ENCODE measurements around the gene SNX20. TPM values are rescaled to one million over a fixed set of nuclear protein-coding genes. Genes with fewer than 3 reads are reported as not detected.

The SNX20 gene, protein sequence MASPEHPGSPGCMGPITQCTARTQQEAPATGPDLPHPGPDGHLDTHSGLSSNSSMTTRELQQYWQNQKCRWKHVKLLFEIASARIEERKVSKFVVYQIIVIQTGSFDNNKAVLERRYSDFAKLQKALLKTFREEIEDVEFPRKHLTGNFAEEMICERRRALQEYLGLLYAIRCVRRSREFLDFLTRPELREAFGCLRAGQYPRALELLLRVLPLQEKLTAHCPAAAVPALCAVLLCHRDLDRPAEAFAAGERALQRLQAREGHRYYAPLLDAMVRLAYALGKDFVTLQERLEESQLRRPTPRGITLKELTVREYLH
- total RNA-seq = 0.41 TPM

DNA sequence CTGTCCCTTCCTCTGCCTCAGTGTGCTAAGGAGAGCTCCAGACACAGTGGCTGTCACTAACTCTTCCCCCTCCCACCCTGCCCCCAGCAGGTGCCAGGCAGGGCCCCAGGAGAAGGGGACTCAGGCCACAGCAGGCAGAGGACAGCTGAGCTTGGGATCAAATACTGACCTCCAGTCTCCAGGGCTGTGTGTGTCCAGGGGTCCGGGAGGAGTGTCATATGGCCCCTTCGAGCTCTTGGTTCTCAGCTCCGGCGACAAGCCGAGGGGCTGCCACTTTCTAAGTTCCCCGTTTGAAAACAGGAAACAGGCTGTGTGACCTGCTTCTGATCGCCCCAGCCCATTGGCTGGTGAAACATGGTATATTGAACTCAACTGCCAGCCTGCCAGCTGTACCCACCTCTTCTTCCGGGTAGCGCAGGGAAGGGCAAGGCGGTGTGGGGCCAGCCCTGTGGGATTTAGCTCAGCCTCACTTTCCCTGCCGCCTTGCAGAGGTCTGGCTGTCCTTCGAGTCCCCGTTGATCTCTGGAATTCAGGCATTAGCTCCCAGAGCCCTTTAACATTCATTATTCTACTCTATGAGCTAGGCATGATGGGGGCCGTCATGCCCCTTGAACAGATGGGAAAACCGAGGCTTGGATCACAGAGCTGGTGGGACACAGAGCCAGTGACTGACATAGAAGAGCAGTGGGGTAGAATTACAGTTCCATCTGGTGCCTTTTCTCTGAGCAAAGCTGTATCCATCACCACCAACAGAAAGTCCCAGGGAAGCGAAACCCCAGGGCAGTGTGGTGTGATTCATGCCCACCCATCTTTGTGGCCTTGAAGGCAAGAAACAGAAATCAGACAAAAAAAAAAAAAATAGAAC, at the start of gene SNX20:
Gene SNX20, minus strand, starts transcription at position 292 of the 865 bp plus-strand sequence. CDS start 3,786 bp downstream, outside the sequence.
- DNase-seq = peak; percentile 44

DNA sequence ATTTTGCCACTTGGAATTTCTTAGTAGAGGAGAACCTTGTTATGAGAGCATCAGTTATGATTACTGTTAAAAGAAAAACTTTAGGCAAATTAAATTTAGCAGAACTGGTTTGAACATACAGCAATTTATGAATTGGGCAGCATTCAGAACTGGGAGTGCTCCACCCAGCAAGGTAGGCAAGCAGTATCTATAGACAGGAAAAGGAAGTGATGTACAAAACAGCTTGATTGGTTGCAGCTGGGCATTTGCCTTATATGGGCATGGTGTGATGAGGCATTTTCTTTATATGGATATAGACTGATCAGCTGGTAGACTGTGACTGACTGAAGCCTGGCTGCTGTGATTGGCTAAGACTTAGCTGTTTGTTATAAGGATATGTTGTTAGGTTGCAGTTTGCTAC, 43.2 kb upstream of the SNX20 start:
- no peak for DNase-seq

DNA sequence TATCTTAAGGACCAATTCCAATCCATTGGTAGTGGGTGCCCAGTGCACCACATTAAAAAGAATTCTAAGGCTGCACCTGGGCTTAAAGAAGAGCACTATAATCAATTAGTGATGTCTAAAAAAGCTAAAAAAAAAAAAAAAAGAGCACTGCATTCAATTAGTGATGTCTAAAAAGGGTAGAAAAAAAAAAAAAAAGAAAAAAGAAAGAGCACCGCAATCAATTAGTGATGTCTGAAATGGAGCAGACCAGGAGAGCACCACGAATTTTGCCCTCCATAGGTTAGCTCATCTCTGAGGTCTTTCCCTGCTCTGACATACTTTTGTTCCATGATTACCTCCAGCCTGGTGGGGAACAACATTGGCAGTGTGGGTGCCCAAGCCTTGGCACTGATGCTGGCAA, 41.8 kb upstream of the SNX20 start:
- DNase-seq = no peak

GRCh38 chr16:50722405-50722737, 41.3 kb upstream of the SNX20 start:
- no peak for DNase-seq

GRCh38 chr16:50721549-50722404, 40.7 kb upstream of the SNX20 start:
- DNase-seq = no peak

DNA sequence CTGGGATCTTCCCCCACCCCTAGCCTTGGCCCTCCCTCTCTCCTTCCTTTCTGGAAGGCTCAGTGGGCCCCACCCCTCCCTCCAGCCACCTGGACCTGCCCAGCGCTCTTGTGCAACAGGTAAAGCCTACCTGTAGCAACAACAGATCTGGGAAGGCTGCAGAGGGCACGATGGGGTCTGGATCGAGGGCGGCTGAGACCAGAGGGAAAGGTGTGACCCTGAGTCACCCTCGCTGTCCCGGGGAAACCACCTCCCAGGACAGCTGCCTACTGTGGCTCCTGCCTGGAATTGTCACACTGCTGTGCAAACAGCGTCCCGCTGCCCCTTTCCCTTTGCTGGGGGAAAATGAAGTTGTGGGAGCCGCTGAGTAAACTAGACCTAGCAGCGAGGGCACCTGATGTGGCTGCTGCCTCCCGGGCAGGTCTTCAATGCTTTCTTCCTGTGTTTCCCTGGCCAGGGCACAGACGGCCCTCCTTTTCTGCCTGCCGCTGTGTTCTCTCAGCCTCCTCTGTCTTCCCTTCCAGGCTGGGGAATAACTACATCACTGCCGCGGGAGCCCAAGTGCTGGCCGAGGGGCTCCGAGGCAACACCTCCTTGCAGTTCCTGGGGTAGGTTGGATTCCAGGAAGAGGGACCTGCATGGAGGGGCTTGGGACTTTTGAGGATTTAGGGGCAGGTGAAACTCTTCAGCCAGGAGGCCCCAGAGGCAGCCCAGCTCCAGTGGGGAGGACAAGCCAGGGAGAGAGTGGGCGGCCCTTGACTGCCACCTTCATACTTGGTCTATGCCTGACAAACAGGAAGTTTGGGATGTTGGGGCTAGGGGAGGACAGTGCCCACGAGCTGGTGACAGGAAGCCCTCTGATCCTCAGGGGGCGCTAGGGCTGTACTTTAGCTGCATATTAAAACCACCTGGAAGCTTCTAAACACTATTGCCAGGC, 38.6 kb upstream of the SNX20 start:
- no peak for DNase-seq

DNA sequence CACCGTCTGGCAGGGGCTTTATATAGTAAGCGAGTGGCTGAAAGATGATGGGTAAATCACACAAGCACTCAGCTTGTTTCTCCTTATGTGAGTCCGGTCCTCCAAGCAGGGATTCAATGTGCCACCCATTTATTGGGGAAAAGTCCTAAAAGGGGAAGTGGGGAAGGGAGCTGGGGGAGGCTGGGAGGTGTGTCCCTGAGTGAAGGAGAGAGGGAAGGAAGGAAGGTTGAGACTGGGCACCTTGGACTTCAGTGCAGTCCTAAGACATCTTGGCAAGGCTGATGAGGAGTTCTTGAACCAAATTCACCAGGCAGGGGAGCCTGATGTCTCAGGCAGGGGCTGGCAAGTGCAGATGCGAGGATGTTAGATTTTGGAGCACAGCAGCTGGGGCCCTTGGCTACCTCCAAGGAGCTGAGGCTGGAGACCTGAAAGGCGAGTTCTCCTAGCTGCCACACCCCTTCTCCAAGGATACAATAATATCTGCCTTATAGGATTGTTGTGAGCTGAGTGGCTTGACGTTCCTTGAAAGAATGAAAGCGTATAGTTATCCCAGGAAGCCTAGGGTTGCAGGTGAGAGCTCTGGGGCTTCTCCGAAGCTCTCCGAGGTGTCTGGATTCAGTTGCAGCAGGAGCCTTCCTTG, 37.8 kb upstream of the SNX20 start:
- DNase-seq = no peak

DNA sequence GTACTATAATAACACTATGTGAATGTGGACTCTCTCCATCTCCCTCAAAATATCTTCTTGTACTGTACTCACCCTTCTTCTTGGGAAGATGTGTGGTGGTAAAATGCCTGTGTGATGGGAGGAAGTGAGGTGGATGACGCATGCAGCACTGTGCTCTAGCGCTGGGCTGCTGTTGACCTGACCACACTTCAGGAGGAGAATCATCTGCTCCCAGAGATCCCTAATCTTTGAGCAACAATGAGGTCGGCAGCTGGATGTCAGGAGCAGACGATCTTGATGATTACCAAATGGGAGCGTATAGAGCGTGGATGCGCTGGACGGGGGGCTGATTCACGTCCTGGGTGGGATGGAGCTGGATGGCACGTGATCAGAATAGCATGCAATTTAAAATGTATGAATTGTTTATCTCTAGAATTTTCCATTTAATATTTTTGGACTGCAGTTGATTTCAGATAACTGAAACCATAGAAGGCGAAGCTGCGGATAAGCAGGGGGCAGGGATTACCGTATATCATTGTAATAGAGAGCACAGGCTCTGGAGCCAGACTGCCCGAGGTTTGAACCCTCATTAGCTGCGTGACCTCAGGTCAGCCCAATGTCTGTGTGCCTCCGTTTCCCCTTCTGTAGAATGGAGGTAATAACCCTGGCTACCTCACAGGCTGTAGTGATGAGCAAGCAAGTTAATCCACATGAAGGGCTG, 37.1 kb upstream of the SNX20 start:
- no peak for DNase-seq

DNA sequence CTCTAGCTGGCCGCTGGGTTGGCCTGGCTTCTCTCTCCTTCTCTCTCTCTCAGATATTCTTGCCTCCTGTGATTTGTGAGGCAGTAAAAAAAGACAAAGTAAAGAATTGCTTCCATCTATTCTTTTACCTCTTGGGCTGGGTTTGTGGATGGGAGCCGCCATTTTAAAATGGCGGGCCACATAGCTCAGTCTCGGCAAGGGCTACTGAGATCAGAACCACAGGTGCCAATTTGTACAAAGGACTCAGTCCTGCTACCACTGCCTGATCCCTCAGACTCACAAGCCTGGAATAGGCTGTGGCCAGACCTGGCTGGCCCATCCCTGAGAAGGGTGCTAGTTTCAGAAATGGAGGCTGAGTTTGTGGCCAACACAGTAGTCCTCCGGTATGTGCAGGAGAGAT, 36.4 kb upstream of the SNX20 start:
- DNase-seq = no peak

- no peak for DNase-seq
Observed at GRCh38 chr16:50717091-50717490, 36.0 kb upstream of the SNX20 start.

GRCh38 chr16:50712956-50713355, 31.8 kb upstream of the SNX20 start:
- DNase-seq = no peak

- no peak for DNase-seq
Observed at GRCh38 chr16:50712560-50712898, 31.4 kb upstream of the SNX20 start.

DNA sequence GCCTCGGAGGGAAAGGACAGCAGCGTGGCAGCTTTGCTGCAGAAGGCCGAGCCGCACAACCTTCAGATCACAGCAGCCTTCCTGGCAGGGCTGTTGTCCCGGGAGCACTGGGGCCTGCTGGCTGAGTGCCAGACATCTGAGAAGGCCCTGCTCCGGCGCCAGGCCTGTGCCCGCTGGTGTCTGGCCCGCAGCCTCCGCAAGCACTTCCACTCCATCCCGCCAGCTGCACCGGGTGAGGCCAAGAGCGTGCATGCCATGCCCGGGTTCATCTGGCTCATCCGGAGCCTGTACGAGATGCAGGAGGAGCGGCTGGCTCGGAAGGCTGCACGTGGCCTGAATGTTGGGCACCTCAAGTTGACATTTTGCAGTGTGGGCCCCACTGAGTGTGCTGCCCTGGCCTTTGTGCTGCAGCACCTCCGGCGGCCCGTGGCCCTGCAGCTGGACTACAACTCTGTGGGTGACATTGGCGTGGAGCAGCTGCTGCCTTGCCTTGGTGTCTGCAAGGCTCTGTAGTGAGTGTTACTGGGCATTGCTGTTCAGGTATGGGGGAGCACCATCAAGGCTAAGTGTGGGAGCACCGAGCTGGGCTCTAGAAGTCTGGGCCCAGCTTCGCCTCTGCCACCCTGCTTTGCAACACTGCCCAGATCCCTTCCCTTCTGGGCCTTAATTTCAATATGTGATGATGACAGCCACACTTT, 30.9 kb upstream of the SNX20 start:
- DNase-seq = peak; percentile 96

GRCh38 chr16:50711040-50711439, 29.9 kb upstream of the SNX20 start:
- DNase-seq = no peak

DNA sequence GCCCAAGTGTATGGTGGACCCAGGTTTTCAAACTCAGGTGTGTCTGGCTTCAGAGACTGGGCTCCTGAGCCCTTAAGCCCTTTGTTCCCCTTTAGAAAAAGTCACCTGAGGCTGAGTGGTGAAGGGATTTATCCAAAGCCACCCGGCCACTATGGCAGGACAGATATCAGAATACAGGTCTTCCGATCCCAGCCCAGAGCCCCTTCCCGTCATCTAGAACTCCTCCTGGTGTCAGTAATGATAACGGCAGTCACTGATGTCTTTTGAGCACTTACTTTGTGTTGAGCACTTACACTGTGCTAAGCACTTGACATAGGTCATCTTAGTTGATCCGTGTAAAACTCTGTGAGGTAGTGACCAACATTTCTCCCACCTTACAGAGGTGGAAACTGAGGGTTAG, 28.9 kb upstream of the SNX20 start:
- no peak for DNase-seq

DNA sequence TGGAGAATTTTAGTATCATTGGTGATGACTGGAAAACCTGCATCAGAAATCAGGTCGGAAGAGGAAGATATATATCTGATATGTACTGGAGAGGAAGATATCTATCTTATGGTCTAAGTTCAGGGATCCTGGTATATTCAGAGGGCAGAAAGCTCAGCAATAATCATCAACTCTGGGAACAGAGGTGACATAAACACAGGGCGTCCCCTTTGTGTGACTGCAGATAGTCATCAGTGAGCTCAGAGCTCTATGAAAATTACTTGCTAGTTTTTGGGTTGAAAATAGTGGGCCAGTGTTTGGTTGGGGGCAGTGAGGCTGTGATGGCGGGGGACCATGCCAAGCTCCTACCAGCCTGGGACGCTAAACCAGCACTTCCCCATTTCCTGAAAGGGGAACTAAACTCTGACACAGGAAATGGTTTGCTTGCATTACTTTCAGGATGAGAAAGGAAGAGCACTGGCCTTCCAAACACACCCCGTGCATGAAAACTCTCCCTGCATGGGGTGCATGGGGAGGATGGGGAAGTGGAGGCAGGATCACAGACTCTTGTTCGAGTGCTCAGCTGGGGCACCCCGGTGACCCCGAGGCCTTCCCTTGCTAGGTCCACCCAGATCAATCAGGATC, 28.1 kb upstream of the SNX20 start:
- no peak for DNase-seq

DNA sequence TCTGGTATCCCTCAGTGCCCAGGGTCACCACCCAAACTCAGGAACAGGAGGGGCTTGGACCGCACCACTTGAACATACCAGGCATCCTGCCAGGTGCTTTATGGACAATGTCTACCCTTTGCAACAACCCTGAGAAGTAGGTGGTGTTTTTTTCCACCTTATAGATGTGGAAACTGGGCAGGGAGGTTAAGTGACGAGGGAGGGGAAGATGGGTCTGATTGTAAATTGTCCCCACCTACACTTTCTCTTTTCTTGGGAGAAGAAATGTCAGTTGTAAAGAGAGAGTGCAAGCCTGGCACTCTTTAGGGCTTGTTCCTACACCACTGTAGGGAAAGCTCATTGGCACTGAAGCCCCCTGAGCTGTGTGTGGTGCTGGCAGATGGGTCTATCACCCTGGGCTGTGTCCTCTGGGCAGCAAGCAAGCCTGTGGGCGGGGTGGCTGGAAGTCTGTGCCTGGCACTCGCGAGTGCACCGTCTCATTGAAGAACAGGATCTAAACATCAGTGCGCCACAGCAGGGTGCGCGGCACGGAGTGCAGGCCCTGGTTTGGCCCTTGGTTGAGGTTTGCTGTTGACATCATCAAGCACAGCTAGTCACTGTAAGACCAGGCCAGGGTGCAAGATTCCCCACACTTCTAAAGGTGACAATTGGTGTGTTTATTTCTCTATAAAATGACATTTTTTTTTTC, 27.4 kb upstream of the SNX20 start:
- DNase-seq = no peak

DNA sequence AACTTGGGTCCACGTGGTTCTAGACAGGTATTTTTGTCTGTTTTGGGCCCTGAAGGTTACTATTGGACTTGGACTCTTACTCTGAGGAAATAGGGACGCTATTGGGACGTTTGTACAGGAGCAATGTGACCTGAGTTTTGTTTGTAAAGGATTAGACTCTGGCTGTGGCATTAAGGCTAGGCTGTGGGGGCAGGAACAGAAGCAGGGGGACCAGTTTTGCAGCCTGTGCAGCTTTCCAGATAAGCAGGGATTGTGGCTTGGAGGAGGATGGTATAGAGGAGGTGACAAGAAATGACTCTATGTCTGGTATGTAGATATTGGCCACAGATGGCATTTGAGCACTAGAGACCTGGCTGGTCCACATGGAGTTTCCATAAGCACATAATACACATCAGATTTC, 25.1 kb upstream of the SNX20 start:
- DNase-seq = no peak

Measured in tongue (tissue), 2 donors.